Measurements from ENCODE around the gene RELCH. TPM values are rescaled to one million over a fixed set of nuclear protein-coding genes. Genes with fewer than 3 reads are reported as not detected.

The RELCH gene
- total and polyA plus RNA-seq, 8 donors, result 4.9 to 85.9 (median 35.8) TPM

- DNase-seq, result peak in 1 of 2 donors; percentile 37
- Histone ChIP-seq H3K27ac (no peak overlapping the region), H3K36me3 (no peaks in the 10 kb centered on the region), H3K4me1 (peaks cover 0 to 10% (median 2%) of the 10 kb centered on the region in 4 donors), H3K27me3 (peaks cover 0 to 15% (median 0%) of the 10 kb centered on the region in 3 donors), H3K4me3 (no peak overlapping the region), H3K9me3 (no peaks in the 10 kb centered on the region)
- TF ChIP-seq POLR2AphosphoS5 (IDR thresholded peaks at IDR 0.05), result peak in 2 of 3 donors; percentile 21 to 45
- TF ChIP-seq EP300 (IDR thresholded peaks at IDR 0.05), result no peak
- intact Hi-C loops (cut with DNase I; ENCODE audit: low total_unique reads), result no loop called here
- 38 to 58% (median 44%) methylated on average over 7 of the region's 7 CpGs for WGBS, 5 donors
These were observed 150.3 kb downstream of the RELCH start for GRCh38 chr18:62337336-62337735.

DNA sequence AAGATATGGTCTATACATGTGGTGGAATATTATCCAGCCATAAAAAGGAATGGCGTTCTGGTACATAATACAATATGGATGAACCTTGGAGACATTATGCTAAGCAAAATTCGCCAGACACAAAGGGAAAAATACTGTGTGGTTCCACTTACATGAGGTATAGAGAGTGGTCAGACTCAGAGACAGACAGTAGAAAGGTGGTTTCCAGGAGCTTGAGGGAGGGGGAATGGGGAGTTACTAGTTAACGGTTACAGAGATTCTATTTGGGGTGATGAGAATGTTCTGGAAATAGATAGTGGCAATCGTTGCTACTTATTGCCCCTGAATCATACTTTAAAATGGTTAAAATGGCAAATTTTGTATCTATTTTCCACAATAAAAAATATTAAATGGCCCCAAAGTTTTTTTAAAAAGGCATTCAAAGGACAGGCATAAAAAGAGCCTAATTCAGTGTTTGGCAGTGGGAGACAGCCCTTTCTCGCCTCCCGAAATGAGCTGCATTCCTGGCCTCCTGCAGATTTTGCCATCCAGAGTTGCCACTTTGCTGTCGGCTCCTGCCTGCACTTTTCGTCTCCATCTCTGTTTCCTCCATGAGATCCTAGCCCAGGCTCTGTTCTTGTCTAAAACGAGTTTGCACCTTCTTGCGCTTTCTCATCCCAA, 151.5 kb downstream of the RELCH start:
- no peak for DNase-seq
- Histone ChIP-seq H3K27ac (no peak overlapping the region), H3K27me3 (peaks cover 0 to 15% (median 0%) of the 10 kb centered on the region in 3 donors), H3K9me3 (no peaks in the 10 kb centered on the region), H3K4me1 (peaks cover 0 to 10% (median 2%) of the 10 kb centered on the region in 4 donors), H3K4me3 (no peak overlapping the region), H3K36me3 (no peaks in the 10 kb centered on the region)
- TF ChIP-seq, protein P1, sequence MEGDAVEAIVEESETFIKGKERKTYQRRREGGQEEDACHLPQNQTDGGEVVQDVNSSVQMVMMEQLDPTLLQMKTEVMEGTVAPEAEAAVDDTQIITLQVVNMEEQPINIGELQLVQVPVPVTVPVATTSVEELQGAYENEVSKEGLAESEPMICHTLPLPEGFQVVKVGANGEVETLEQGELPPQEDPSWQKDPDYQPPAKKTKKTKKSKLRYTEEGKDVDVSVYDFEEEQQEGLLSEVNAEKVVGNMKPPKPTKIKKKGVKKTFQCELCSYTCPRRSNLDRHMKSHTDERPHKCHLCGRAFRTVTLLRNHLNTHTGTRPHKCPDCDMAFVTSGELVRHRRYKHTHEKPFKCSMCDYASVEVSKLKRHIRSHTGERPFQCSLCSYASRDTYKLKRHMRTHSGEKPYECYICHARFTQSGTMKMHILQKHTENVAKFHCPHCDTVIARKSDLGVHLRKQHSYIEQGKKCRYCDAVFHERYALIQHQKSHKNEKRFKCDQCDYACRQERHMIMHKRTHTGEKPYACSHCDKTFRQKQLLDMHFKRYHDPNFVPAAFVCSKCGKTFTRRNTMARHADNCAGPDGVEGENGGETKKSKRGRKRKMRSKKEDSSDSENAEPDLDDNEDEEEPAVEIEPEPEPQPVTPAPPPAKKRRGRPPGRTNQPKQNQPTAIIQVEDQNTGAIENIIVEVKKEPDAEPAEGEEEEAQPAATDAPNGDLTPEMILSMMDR (IDR thresholded peaks at IDR 0.05), result no peak
- no peak for TF ChIP-seq POLR2AphosphoS5 (IDR thresholded peaks at IDR 0.05)
- TF ChIP-seq POLR2A (IDR thresholded peaks at IDR 0.05), result no peak
- TF ChIP-seq EP300 (IDR thresholded peaks at IDR 0.05), result no peak
- WGBS, 5 donors, result 74 to 88% (median 86%) methylated on average over 10 of the region's 10 CpGs
- intact Hi-C loops (cut with DNase I; ENCODE audit: low total_unique reads), result no loop called here

- 46 to 60% (median 57%) methylated on average over 15 of the region's 15 CpGs for WGBS, 5 donors
- Histone ChIP-seq H3K4me3 (no peak overlapping the region), H3K36me3 (no peaks in the 10 kb centered on the region), H3K27ac (peak overlapping the region in 1 of 5 donors; percentile 37), H3K9me3 (no peaks in the 10 kb centered on the region), H3K4me1 (peaks cover 0 to 10% (median 2%) of the 10 kb centered on the region in 4 donors), H3K27me3 (peaks cover 0 to 15% (median 0%) of the 10 kb centered on the region in 3 donors)
- DNase-seq, result peak in 1 of 2 donors; percentile 45
- intact Hi-C loops (cut with DNase I; ENCODE audit: low total_unique reads), result no loop called here
- no peak for TF ChIP-seq POLR2AphosphoS5 (IDR thresholded peaks at IDR 0.05)
- TF ChIP-seq POLR2A (IDR thresholded peaks at IDR 0.05), result no peak
- TF ChIP-seq, protein P1 (IDR thresholded peaks at IDR 0.05), result no peak
- no peak for TF ChIP-seq EP300 (IDR thresholded peaks at IDR 0.05)
These were observed 152.3 kb downstream of the RELCH start for GRCh38 chr18:62339106-62339988.

DNA sequence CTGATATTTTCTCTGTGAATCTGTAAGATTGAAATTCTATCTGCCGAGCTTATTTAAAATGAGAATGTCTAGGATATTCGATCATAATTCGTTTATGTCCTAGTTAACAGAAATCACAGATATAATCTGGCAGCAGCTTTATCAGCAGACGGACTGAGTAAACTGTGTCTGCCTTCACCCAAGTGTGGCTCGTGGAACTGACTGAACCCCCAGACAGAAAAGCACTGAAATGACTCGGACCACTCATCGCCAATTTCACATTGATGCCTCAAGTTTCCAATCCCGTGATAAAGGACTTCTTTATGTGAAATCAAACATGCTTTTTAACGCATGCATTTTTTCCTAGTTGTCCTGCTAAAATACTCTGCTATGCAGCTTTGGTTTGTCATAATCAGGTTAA, 153.9 kb downstream of the RELCH start:
- Histone ChIP-seq H3K36me3 (no peaks in the 10 kb centered on the region), H3K27ac (no peak overlapping the region), H3K9me3 (no peaks in the 10 kb centered on the region), H3K4me1 (peaks cover 0 to 5% (median 2%) of the 10 kb centered on the region in 4 donors), H3K4me3 (no peak overlapping the region), H3K27me3 (peaks cover 0 to 6% (median 0%) of the 10 kb centered on the region in 3 donors)
- intact Hi-C loops (cut with DNase I; ENCODE audit: low total_unique reads), result no loop called here
- TF ChIP-seq POLR2A (IDR thresholded peaks at IDR 0.05) (no peak), EP300 (IDR thresholded peaks at IDR 0.05) (no peak), POLR2AphosphoS5 (IDR thresholded peaks at IDR 0.05) (no peak)
- TF ChIP-seq, protein P1 (IDR thresholded peaks at IDR 0.05), result no peak
- WGBS, 5 donors, result 57 to 69% (median 61%) methylated on average over 9 of the region's 9 CpGs
- DNase-seq, result no peak

Data from stomach (tissue), 9 donors.